Upper lobe of left lung (tissue), 6 donors: ENCODE measurements around the gene ZBTB16. TPM values are rescaled to one million over a fixed set of nuclear protein-coding genes. Genes with fewer than 3 reads are reported as not detected.

Experiments used
- ATAC-seq, 2 donors: fragments of 200-7000 bp; cut with Tn5 transposase; one replicate each; pipeline ENCODE4 v1.9.1; 2022; ENCODE audit warnings: mild to moderate bottlenecking in 2 of 2, moderate library complexity in 2 of 2; ENCODE audit not compliant: low FRiP score in 2 of 2
- DNase-seq, 2 donors: peaks; one replicate each; pipeline ENCODE4 v3.0.0-alpha.2; 2019 to 2020
- H3K27ac ChIP-seq, 4 donors: fragments of 200-600 bp; sonication (generic); one replicate each; pipeline ENCODE4 v1.5.1; 2016 to 2019
- H3K27me3 ChIP-seq, 4 donors: fragments of 200-600 bp; sonication (generic); one replicate each; pipeline ENCODE4 v1.5.1; 2017 to 2019
- H3K36me3 ChIP-seq, 4 donors: fragments of 200-600 bp; sonication (generic); one replicate each; pipeline ENCODE4 v1.5.1; 2016 to 2019
- H3K4me1 ChIP-seq, 4 donors: fragments of 200-600 bp; sonication (generic); one replicate each; pipeline ENCODE4 v1.5.1; 2018 to 2019
- H3K4me3 ChIP-seq, 4 donors: fragments of 200-600 bp; sonication (generic); one replicate each; pipeline ENCODE4 v1.5.1; 2017 to 2019; ENCODE audit warnings: mild to moderate bottlenecking in 2 of 4, moderate library complexity in 1 of 4
- H3K9me3 ChIP-seq, 4 donors: fragments of 200-600 bp; sonication (generic); one replicate each; pipeline ENCODE4 v1.5.1; 2018 to 2019
- EP300 ChIP-seq, 4 donors: sonication (generic); formaldehyde crosslinking; IDR thresholded peaks; one replicate each; pipeline ENCODE4 v1.5.1; 2017; ENCODE audit warnings: antibody characterized with exemption in 4 of 4, control low read depth in 2 of 4
- POLR2A ChIP-seq, 4 donors: fragments of 450-650 bp; IDR thresholded peaks; one replicate each; pipeline ENCODE4 v1.5.1; 2016 to 2017; ENCODE audit warnings: antibody characterized with exemption in 4 of 4, mild to moderate bottlenecking in 2 of 4
- POLR2AphosphoS5 ChIP-seq, 2 donors: sonication (generic); formaldehyde crosslinking; IDR thresholded peaks; one replicate each; pipeline ENCODE4 v1.5.1; 2017; ENCODE audit warnings: antibody characterized with exemption in 2 of 2
- WGBS, 2 donors: methylation state at CpG; one replicate each; pipeline ENCODE4 v1.1.5; 2017 to 2018; 5-methylcytosine and 5-hydroxymethylcytosine counted together
- total RNA-seq, 6 donors: library from RNA; depleted of rRNA in 4 of 6; stranded (reverse); fragments of >200 nt in 4 of 6; gene quantifications; one replicate each; pipeline versions ENCODE4 v1.1.0 to v1.2.1, GENCODE V29; 2016 to 2021
- TF ChIP-seq, protein P1 (sequence below), 6 experiments: fragments of 450-650 bp in 4 of 6; fragments of 200-600 bp in 2 of 6; sonication (generic) in 2 of 6; IDR thresholded peaks; one replicate each; pipeline ENCODE4 v1.5.1; 2016 to 2019; ENCODE audit warnings: antibody characterized with exemption in 6 of 6
- donor health status: DM: no; HTN: no; CAD: no; lungs with moderate emphysema.
- donor health status: DM: no; HTN: yes; CAD: no; lungs with severe emphysema.

ZBTB16 gene
- total RNA-seq, 6 donors from 2014 or later = 110 to 584 (median 179) TPM

DNA sequence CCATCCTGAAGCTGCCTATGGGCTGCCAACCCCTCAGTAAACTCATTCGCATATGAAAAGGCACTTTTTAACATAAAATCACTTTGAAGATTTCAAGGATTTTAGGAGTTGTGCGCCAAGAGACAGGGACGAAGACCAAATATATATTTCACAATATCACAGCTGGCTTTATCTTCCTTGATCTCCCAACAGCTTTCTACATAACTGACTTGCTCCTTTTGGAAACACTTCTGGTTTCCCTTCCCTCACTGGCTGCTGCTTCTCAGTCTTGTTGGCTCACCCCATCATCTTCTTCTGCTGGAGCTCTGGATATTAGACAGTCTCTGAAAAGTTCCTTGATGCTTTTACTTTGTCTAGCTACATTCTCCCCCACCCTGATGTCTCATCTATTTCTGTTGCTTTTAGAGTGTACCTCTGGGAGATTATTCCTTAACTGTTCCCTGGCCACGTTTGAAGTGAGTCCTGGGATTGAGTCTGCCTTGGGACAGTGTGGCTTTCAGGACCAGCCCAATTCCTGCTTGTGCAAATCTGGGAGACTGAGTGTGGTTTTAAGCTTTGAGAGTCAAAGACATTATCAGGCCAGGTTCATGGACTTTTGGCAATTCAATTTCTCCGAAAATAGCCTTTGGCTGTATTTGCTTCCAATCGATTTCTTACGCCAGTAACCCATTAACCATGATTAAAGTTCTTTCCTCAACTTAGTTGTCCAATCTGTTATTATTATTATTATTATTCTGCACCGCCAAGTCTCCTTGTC is 205.8 kb downstream of the ZBTB16 start:
- Histone ChIP-seq H3K36me3 (peaks cover 0 to under 1% (median under 1%) of the 10 kb centered on the region in 4 donors), H3K9me3 (no peaks in the 10 kb centered on the region), H3K4me3 (no peak overlapping the region), H3K27ac (no peak overlapping the region), H3K4me1 (peaks cover 23 to 31% (median 23%) of the 10 kb centered on the region in 4 donors), H3K27me3 (no peaks in the 10 kb centered on the region)
- ATAC-seq (no peak), DNase-seq (peak in 1 of 2 donors; percentile 3)
- WGBS, 2 donors = 71 to 76% methylated on average over 8 of the region's 8 CpGs
- TF ChIP-seq, protein P1, sequence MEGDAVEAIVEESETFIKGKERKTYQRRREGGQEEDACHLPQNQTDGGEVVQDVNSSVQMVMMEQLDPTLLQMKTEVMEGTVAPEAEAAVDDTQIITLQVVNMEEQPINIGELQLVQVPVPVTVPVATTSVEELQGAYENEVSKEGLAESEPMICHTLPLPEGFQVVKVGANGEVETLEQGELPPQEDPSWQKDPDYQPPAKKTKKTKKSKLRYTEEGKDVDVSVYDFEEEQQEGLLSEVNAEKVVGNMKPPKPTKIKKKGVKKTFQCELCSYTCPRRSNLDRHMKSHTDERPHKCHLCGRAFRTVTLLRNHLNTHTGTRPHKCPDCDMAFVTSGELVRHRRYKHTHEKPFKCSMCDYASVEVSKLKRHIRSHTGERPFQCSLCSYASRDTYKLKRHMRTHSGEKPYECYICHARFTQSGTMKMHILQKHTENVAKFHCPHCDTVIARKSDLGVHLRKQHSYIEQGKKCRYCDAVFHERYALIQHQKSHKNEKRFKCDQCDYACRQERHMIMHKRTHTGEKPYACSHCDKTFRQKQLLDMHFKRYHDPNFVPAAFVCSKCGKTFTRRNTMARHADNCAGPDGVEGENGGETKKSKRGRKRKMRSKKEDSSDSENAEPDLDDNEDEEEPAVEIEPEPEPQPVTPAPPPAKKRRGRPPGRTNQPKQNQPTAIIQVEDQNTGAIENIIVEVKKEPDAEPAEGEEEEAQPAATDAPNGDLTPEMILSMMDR (IDR thresholded peaks at IDR 0.05) = no peak
- TF ChIP-seq POLR2AphosphoS5 (IDR thresholded peaks at IDR 0.05) = no peak
- no peak for TF ChIP-seq POLR2A (IDR thresholded peaks at IDR 0.05)
- no peak for TF ChIP-seq EP300 (IDR thresholded peaks at IDR 0.05)

DNA sequence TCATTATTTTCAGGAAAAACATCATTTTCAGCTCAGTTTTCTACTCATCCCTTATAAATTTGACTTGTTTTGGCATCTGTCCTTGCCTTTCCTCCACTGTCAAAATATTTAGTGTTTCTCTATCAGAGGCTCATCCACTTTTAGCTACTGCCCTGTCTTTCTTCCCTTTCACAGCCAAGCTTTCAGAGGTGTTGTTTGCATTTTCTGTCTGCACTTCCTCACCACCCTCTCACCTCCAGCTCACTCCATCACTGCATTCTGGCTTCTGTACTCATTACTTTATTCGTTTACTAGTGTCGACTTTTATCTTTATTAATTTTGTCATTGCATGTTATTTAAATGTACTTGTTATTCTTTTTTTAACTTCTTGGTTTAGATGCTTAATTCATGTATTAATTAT is 210.0 kb downstream of the ZBTB16 start:
- peaks cover 0 to 4% (median 1%) of the 10 kb centered on the region in 4 donors for H3K36me3 ChIP-seq
- no peak for ATAC-seq
- H3K4me1 ChIP-seq = no peaks in the 10 kb centered on the region
- no peak for DNase-seq
- no peak overlapping the region for H3K27ac ChIP-seq
- no peaks in the 10 kb centered on the region for H3K9me3 ChIP-seq
- WGBS, 2 donors = 52 to 53% methylated on average over 2 of the region's 2 CpGs
- TF ChIP-seq POLR2AphosphoS5 (IDR thresholded peaks at IDR 0.05) (no peak), POLR2A (IDR thresholded peaks at IDR 0.05) (no peak), EP300 (IDR thresholded peaks at IDR 0.05) (no peak)
- TF ChIP-seq, protein P1 (IDR thresholded peaks at IDR 0.05) = no peak
- no peak overlapping the region for H3K4me3 ChIP-seq
- no peaks in the 10 kb centered on the region for H3K27me3 ChIP-seq

DNA sequence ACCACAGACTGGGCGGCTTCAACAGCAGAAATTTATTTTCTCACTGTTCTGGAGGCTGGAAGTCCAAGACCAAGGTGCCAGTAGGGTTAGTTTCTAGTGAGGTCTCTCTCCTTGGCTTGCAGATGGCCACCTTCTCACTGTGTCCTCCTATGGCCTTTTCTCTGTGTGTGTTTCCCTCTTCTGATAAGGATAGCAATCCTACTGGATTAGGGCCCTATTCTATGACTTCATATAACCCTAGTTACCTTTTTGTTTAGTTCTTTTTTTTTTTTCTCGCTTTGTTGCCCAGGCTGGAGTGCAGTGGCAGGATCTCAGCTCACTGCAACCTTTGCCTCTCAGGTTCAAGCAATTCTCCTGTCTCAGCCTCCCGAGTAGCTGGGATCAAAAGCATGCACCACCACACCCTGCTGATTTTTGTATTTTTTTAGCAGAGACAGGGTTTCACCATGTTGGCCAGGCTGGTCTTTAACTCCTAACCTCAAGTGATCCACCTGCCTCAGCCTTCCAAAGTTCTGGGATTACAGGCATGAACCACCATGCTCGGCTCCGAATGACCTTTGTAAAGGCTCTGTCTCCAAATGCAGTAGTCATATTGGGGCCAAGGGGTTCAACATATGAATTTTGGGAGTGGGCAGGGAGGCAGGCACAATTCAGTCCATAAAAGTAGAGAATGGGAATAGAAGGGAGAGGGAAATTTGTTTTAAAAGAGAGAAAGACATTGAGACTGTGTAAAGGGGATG is 211.2 kb downstream of the ZBTB16 start:
- 94% methylated on average over 5 of the region's 5 CpGs for WGBS, 2 donors
- Histone ChIP-seq H3K4me1 (no peaks in the 10 kb centered on the region), H3K9me3 (no peaks in the 10 kb centered on the region), H3K36me3 (peaks cover 0 to 4% (median 1%) of the 10 kb centered on the region in 4 donors), H3K27me3 (no peaks in the 10 kb centered on the region), H3K27ac (no peak overlapping the region), H3K4me3 (no peak overlapping the region)
- DNase-seq (no peak), ATAC-seq (no peak)
- TF ChIP-seq EP300 (IDR thresholded peaks at IDR 0.05) (no peak), POLR2AphosphoS5 (IDR thresholded peaks at IDR 0.05) (no peak), POLR2A (IDR thresholded peaks at IDR 0.05) (no peak)
- TF ChIP-seq, protein P1 (IDR thresholded peaks at IDR 0.05) = no peak

DNA sequence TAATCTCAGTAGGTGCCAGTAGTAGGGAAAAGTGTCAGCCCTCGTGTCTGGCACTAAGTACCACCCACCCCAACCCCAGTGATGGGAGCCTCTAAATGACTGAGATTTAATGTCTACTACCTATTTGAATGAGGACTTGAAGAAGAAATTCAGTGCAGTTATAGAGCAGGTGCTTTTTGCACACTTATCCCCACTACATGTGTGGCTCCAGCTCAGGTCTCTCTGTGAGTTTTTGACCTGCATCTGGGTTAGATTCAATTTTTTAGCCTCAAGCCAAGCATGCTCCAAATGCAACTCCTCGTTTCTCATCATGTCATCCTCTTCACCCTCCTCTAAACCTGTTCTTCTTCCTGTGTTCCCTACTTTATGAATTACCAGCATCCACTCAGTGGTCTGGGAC is 211.8 kb downstream of the ZBTB16 start:
- TF ChIP-seq POLR2A (IDR thresholded peaks at IDR 0.05) (no peak), POLR2AphosphoS5 (IDR thresholded peaks at IDR 0.05) (no peak), EP300 (IDR thresholded peaks at IDR 0.05) (no peak)
- TF ChIP-seq, protein P1 (IDR thresholded peaks at IDR 0.05) = no peak
- Histone ChIP-seq H3K36me3 (peaks cover 0 to 4% (median 1%) of the 10 kb centered on the region in 4 donors), H3K9me3 (no peaks in the 10 kb centered on the region), H3K4me1 (no peaks in the 10 kb centered on the region), H3K4me3 (no peak overlapping the region), H3K27ac (no peak overlapping the region), H3K27me3 (no peaks in the 10 kb centered on the region)
- 65 to 74% methylated on average over 2 of the region's 2 CpGs for WGBS, 2 donors
- DNase-seq = no peak
- ATAC-seq = no peak
